ENCODE data around the gene PFDN4. TPM values are rescaled to one million over a fixed set of nuclear protein-coding genes. Genes with fewer than 3 reads are reported as not detected.
"Not testable (repeated sequence)": the region's sequence is repeated elsewhere in the genome, so short reads cannot be mapped to it uniquely, and the experiment has no call there.

PFDN4 gene
- total RNA-seq, 2 donors from 2014 or later, result 18.7 to 19.0 TPM

- Histone ChIP-seq H3K36me3 (no peaks in the 10 kb centered on the region), H3K4me1 (no peaks in the 10 kb centered on the region), H3K27ac (no peak overlapping the region), H3K9me3 (no peaks in the 10 kb centered on the region), H3K9ac (ENCODE audit: low read depth in 2 of 2, low read length in 2 of 2) (no peak overlapping the region), H3K27me3 (no peaks in the 10 kb centered on the region), H3K4me3 (no peak overlapping the region)
- TF ChIP-seq CTCF (IDR thresholded peaks at IDR 0.05), result no peak
- intact Hi-C loops (cut with DNase I), result no loop called here
- DNase-seq, result no peak
Observed at GRCh38 chr20:54257071-54257816, 49.4 kb downstream of the PFDN4 start.

GRCh38 chr20:54260116-54260515 lies 52.2 kb downstream of the PFDN4 start:
- no peak overlapping the region for H3K27ac ChIP-seq
- intact Hi-C loops (cut with DNase I), result no loop called here
- no peaks in the 10 kb centered on the region for H3K4me1 ChIP-seq
- H3K36me3 ChIP-seq, result no peaks in the 10 kb centered on the region
- H3K4me3 ChIP-seq, result no peak overlapping the region
- no peak for TF ChIP-seq CTCF (IDR thresholded peaks at IDR 0.05)
- H3K27me3 ChIP-seq, result no peaks in the 10 kb centered on the region
- no peak for DNase-seq
- H3K9me3 ChIP-seq, result no peaks in the 10 kb centered on the region
- H3K9ac ChIP-seq (ENCODE audit: low read depth in 2 of 2, low read length in 2 of 2), result no peak overlapping the region

GRCh38 chr20:54262671-54263070 lies 54.8 kb downstream of the PFDN4 start:
- no peaks in the 10 kb centered on the region for H3K36me3 ChIP-seq
- H3K9me3 ChIP-seq, result no peaks in the 10 kb centered on the region
- H3K4me3 ChIP-seq, result no peak overlapping the region
- no peaks in the 10 kb centered on the region for H3K27me3 ChIP-seq
- no peak overlapping the region for H3K27ac ChIP-seq
- H3K9ac ChIP-seq (ENCODE audit: low read depth in 2 of 2, low read length in 2 of 2), result no peak overlapping the region
- no peak for DNase-seq
- no peaks in the 10 kb centered on the region for H3K4me1 ChIP-seq
- TF ChIP-seq CTCF (IDR thresholded peaks at IDR 0.05), result no peak
- intact Hi-C loops (cut with DNase I), result no loop called here

GRCh38 chr20:54263116-54263690 lies 55.3 kb downstream of the PFDN4 start:
- Histone ChIP-seq H3K4me3 (no peak overlapping the region), H3K36me3 (no peaks in the 10 kb centered on the region), H3K9ac (ENCODE audit: low read depth in 2 of 2, low read length in 2 of 2) (no peak overlapping the region), H3K4me1 (no peaks in the 10 kb centered on the region), H3K27me3 (no peaks in the 10 kb centered on the region), H3K9me3 (no peaks in the 10 kb centered on the region), H3K27ac (no peak overlapping the region)
- DNase-seq, result no peak
- intact Hi-C loops (cut with DNase I), result no loop called here
- TF ChIP-seq CTCF (IDR thresholded peaks at IDR 0.05), result no peak

- DNase-seq; H3K27ac ChIP-seq; intact Hi-C loops (cut with DNase I); H3K9ac ChIP-seq (ENCODE audit: low read depth in 2 of 2, low read length in 2 of 2); H3K9me3 ChIP-seq; H3K27me3 ChIP-seq; H3K4me1 ChIP-seq; H3K4me3 ChIP-seq; H3K36me3 ChIP-seq: not testable (repeated sequence)
Observed at GRCh38 chr20:54265791-54266190, 57.9 kb downstream of the PFDN4 start.

- H3K4me1 ChIP-seq, result no peaks in the 10 kb centered on the region
- intact Hi-C loops (cut with DNase I), result no loop called here
- no peak for DNase-seq
Observed at GRCh38 chr20:54266844-54267243, 59.0 kb downstream of the PFDN4 start.

More at GRCh38 chr20:54266844-54267243, 59.0 kb downstream of the PFDN4 start:
- Histone ChIP-seq H3K4me3 (no peak overlapping the region), H3K27me3 (no peaks in the 10 kb centered on the region), H3K9me3 (no peaks in the 10 kb centered on the region), H3K36me3 (no peaks in the 10 kb centered on the region), H3K27ac (no peak overlapping the region), H3K9ac (ENCODE audit: low read depth in 2 of 2, low read length in 2 of 2) (no peak overlapping the region)
- TF ChIP-seq CTCF (IDR thresholded peaks at IDR 0.05), result no peak
